Activated CD8-positive, alpha-beta memory T cell treated with anti-CD3 and anti-CD28 coated beads, Interleukin-2, amount 50 U/mL, for 4 hours (primary cell): ENCODE measurements around the gene ARID1B.
"Not testable (repeated sequence)": the region's sequence is repeated elsewhere in the genome, so short reads cannot be mapped to it uniquely, and the experiment has no call there.

Experiments
- DNase-seq: peaks from one replicate; pipeline ENCODE4 v3.0.0-alpha.2; 2020

The ARID1B gene

GRCh38 chr6:156972145-156972544 lies 195.0 kb downstream of the ARID1B start:
- no peak for DNase-seq

GRCh38 chr6:156974830-156975261 lies 197.7 kb downstream of the ARID1B start:
- no peak for DNase-seq

DNA sequence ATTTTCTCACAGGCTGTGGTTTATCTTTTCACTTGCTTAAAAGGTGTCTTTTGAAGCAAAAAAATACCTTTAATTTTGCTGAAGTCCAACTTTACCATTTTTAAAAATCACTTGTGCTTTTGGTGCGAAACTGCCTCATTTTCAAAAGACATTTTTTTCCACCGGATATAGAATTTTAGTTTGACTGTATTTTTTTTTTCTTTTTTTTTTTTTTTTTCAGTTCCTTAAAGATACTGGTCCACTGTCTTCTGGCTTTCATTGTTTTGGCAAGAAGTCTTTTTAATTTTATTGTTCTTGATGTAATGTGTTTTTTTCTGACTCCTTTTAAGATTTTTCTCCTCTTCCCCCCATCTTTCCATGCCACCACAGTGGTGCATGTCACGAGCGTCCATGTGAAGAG lies 198.2 kb downstream of the ARID1B start:
- no peak for DNase-seq

- no peak for DNase-seq
Measured at GRCh38 chr6:156976216-156977127, 199.3 kb downstream of the ARID1B start.

GRCh38 chr6:156977527-156978291 lies 200.5 kb downstream of the ARID1B start:
- no peak for DNase-seq

DNA sequence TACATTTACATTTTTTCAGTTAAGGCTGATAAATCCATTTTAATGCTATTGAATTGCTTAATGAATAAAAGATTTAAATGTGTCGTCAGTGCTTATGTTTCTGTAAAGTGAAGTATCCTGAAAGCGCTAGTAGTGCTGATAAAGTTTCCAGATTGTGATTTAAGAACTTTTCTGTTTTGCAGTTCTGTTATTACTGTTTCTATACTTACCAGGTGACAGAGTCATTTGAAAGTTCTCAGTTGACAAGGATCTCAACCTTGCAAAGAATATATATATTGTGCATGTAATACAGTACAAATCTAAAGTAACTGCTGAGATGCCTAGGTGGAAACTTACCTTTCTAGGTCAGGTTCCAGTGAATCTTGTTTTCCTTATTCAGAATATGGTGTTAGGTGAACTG lies 201.8 kb downstream of the ARID1B start:
- no peak for DNase-seq

GRCh38 chr6:156980515-156980914 lies 203.3 kb downstream of the ARID1B start:
- DNase-seq: no peak

DNA sequence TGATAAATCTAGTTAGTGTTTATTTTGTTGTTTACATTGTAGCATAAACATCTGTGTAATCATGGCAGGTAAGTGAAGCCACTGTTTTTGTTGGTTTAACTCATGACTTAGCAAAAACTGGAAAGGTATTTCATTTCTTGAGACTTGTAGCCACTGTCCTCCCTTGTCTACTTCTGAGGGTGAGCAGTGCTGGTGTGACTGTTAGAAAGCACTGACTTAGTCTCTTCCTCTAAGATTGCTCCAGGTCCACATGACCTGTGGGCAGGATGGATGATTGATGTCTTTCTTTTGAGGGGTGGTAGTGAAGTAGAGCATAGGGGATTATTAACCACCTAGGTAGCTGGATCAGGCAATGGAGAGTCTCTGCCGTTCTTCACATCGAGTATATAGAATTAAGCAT lies 203.8 kb downstream of the ARID1B start:
- no peak for DNase-seq

GRCh38 chr6:156982168-156982567 lies 205.0 kb downstream of the ARID1B start:
- no peak for DNase-seq

- DNase-seq: not testable (repeated sequence)
Measured at GRCh38 chr6:156982864-156983263, 205.7 kb downstream of the ARID1B start.

DNA sequence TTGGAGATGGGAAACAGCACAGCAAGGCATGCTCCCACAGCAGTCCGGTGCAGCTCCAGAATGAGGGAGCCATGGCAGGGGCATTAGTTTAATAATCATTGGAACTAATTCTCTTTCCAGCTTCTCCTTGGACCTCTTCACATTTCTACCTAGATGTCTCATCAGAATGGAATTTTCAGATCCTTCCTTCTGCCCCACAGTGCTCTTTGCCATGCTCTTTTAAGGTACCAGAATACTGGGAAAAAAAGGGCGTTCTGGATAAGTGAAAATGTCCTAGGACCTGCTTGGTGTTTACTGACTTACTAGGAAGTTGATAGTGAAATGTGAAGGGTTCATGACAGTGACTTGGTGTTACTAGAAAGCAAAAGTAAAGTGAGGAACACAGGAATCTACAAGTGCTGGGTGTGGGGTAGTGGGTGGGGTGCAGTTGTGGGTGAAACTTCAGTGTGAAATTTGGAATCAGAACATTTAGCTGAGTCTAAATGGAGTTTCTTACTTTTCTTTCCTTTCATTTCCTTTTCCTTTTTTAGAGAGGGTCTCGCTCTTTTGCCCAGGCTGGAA lies 207.1 kb downstream of the ARID1B start:
- no peak for DNase-seq

DNA sequence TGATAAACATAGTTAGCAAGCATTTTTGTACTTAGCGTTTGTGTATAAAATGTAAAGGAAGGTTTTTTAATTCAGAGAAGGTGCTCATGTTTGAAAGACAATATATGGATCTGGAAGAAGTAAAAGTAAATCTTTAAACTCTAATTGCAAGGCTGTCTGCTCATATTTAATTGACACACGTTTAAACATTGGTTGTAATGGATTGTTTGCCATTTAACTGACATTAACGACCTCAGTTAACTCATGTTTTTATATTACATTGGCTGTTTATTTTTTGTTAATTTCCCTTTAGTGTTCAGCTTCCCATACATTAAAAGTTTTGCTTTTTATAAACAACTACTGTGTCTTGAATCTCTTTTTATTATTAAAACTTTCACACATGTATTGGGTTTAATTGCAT lies 208.1 kb downstream of the ARID1B start:
- no peak for DNase-seq

DNA sequence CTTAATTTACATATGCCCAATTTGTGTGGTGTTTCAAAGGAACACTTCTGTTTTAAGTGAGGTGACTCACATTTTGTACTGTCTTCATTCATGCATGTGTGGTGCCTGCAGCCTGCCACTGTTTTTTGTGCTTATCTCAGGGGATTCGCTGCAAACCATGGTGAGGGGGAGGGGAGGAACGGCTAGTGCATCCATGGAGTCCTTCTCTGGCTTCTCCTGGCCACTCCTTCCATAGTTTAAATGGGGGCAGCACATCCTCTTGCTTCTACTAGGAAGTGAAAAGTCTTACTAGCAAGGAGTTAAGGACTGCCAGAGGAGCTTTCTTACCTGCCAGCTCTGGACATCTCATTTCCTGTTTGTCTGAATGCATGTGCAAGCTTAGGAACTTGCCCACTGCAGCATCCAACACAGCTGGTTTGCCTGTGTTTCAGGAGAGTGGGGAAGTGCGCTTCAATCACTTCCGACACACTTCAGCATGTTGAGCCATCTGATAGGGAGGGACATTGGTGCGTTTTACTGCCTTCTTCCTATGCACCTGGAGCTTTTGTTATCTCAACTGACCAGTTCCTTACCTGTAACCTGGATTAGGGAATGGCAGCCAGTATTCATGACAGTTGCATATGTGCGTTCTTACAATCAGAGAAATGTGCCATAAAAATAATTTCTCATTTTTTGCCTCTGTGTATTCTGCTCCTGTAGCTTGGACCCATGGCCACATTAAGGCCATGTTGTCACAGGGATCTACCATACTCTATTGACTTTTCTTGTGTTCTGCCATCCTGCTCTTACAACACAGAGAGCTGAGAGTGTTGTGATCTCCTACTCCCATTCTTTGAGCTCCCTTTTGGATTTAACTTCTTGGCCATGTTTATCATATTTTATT lies 211.3 kb downstream of the ARID1B start:
- DNase-seq: no peak

DNA sequence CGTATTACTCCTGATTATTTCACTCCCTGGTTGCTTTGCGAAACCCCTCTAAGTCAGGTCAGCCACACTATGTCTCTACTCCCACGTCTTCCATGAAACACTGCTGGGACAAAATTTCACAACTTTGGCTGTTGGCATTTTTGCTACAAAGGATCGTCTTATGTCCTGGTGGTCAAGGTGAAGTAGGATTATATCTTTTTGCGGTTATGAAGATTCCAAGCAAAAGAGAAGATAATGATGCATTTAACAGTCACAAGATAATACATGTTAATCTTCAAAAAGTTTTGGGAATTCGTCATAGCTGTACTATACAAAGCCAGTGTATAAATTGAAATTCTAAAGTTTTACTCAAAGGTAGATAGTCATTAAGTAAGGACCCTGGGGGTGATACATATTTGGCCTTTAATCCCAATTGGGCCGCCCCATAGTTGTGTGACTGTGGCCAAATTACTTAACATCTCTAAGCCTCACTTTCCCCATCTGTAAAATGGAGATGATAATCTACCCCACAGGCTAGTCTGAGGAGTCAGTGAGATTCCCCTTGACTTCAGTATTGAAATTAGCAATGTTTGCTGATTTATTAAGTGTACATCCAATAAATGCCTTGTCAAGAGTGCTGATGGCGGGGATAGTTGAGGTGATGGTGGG lies 212.1 kb downstream of the ARID1B start:
- no peak for DNase-seq

GRCh38 chr6:156992020-156992804 lies 215.0 kb downstream of the ARID1B start:
- DNase-seq: no peak

DNA sequence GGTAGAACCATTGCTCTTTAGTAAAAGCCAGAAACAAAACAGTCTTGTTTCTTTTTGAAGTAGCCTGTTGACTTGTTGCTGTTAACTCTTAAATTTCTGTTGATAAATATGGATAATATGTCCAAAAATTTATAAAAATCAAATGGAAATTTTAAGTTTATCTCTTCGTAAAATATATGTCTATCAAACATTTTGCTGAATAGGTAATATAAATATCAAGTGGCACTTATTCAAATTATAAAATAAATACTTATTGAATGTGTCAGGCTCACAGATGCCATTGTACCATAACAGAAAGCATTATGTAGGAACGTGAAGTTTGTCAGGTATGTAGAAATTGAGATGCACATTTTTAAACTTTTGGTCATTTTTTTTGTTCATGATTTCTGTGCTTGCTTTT lies 216.5 kb downstream of the ARID1B start:
- DNase-seq: no peak

DNA sequence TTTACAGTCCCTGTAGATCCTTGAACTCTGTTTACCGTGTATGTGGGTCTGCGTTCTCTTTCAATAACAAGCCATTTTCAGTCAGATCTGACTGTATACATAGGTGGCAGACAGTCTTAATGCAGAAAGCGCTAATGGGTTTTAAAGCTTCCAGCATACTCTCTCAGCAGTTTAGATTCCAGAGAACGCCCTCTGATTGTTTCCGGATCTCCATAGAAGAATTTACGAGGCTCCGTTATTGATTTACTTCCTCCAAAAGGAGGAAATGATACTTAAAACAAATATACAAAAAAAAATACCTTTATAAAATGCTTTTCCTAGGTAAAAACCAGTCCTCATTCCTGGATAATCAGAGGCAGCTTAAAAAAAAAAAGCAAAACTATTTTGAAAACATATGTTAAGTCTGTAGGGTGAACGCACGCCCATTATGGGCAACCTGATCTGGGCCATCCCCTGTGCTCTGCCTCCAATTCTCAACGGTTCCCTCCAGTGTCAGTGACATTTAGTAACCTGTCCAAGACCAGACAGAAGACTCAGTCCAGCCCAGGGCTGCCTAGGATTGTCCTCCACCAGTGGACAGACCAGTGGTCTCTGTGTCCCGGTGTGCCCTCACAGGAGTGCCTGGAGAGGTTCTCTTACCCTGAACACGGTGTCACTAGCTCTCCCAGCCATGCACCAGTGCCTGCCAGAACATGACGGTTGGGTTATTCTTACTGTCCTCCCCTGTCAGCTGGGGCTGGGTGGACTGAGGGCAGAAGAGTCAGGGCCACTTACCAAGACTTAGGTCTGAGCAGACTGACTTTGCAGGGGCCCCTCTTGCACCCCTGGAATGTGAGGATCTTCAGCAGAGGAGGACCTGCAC lies 217.3 kb downstream of the ARID1B start:
- no peak for DNase-seq

DNA sequence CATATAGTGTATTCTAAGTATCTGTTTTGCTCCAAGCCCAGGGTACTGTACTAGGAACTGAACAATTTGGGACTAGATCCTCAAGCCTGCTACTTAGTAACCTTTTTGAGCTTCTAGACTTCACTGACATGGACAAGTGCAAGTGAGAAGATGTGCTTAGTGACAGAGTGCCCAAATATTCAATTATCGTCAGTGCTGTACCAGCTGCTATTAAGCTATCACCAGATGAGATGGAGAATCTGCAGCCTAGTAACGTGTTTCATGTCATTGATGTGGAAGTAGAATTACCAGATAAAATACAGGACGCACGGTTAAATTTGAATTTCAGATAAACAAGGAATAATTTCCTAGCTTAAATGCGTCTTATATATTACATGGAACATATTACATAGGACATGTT lies 218.3 kb downstream of the ARID1B start:
- DNase-seq: no peak

DNA sequence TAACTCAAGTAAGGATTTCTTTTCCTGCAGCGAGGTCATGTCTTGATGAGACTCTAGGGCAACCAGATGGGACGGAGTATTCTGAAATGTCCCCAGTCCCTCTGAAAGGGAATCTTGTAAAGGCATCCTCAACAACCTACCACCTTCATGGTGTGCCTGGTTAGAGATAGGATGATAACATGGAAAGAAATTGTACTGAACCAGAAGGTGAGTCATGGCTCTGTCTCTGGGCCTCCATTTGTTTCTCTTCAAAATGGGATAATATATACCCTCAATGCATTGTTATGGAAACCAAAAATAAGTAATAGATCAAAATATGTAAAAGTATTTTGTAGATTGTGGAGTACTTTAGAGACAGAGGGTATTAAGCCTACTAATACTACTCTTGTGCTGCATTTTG lies 219.1 kb downstream of the ARID1B start:
- no peak for DNase-seq

GRCh38 chr6:156998794-156999330 lies 221.7 kb downstream of the ARID1B start:
- DNase-seq: no peak
